Measurements from ENCODE around the gene SEM1. TPM values are rescaled to one million over a fixed set of nuclear protein-coding genes. Genes with fewer than 3 reads are reported as not detected.
A peak's percentile ranks its signal among the peaks of the same experiment; 100 is the strongest.
"Not testable (repeated sequence)": the region's sequence is repeated elsewhere in the genome, so short reads cannot be mapped to it uniquely, and the experiment has no call there.

SEM1 gene
- total RNA-seq = 10 to 100 TPM; 15.2 to 39.2 (median 37.5) TPM

- WGBS, 2 donors (ENCODE audit: low coverage in 1 of 2) = 0 to 1% methylated on average over 18 to 28 of the region's 46 CpGs
- H3K36me3 ChIP-seq = peaks cover 0 to 8% of the 10 kb centered on the region in 2 donors
- no peaks in the 10 kb centered on the region for H3K9me3 ChIP-seq
- peak within 1 kb of the TSS; percentile 71 to 95 for H3K4me3 ChIP-seq
- peak; percentile 97 for ATAC-seq
- peaks cover 3% of the 10 kb centered on the region for H3K27me3 ChIP-seq
- peaks cover 0 to 37% (median 10%) of the 10 kb centered on the region in 3 donors for H3K4me1 ChIP-seq
- TF ChIP-seq POLR2AphosphoS5 (IDR thresholded peaks at IDR 0.05) = peak; percentile 58
- no peak for TF ChIP-seq EP300 (IDR thresholded peaks at IDR 0.05)
- TF ChIP-seq CTCF (IDR thresholded peaks at IDR 0.05) = peak in 1 of 4 experiments; percentile 12
- H3K27ac ChIP-seq = peak within 1 kb of the TSS; percentile 69 to 93 (median 86)
These were observed at the start of gene SEM1 for GRCh38 chr7:96709381-96710228. Gene SEM1 (minus strand): TSS chr7:96709846. CDS start chr7:96709763, 83 bp downstream.

- not testable (repeated sequence) for H3K4me3 ChIP-seq, H3K4me1 ChIP-seq, H3K27ac ChIP-seq, H3K36me3 ChIP-seq, H3K27me3 ChIP-seq, ATAC-seq
- peaks cover 0 to 13% (median 0%) of the 10 kb centered on the region in 3 donors for H3K9me3 ChIP-seq
- WGBS, 2 donors (ENCODE audit: low coverage in 1 of 2) = 82 to 88% methylated on average over 1 of the region's 1 CpG
These were observed 48.2 kb upstream of the SEM1 start for GRCh38 chr7:96757880-96758279.

GRCh38 chr7:96747418-96747940 is 37.8 kb upstream of the SEM1 start:
- peaks cover 3% of the 10 kb centered on the region for H3K27me3 ChIP-seq
- ATAC-seq = no peak
- WGBS, 2 donors (ENCODE audit: low coverage in 1 of 2) = 65 to 88% methylated on average over 1 to 2 of the region's 2 CpGs
- TF ChIP-seq CTCF (IDR thresholded peaks at IDR 0.05) = no peak
- TF ChIP-seq POLR2AphosphoS5 (IDR thresholded peaks at IDR 0.05) = no peak
- TF ChIP-seq POLR2A (IDR thresholded peaks at IDR 0.05) = no peak
- no peak for TF ChIP-seq EP300 (IDR thresholded peaks at IDR 0.05)
- H3K4me1 ChIP-seq = no peaks in the 10 kb centered on the region
- no peak overlapping the region for H3K4me3 ChIP-seq
- no peaks in the 10 kb centered on the region for H3K36me3 ChIP-seq
- no peaks in the 10 kb centered on the region for H3K9me3 ChIP-seq
- H3K27ac ChIP-seq = no peak overlapping the region

- Histone ChIP-seq H3K4me1 (no peaks in the 10 kb centered on the region), H3K9me3 (no peaks in the 10 kb centered on the region), H3K36me3 (no peaks in the 10 kb centered on the region), H3K27ac (no peak overlapping the region), H3K4me3 (no peak overlapping the region), H3K27me3 (peaks cover 29% of the 10 kb centered on the region)
- TF ChIP-seq POLR2A (IDR thresholded peaks at IDR 0.05) = no peak
- TF ChIP-seq POLR2AphosphoS5 (IDR thresholded peaks at IDR 0.05) = no peak
- no peak for TF ChIP-seq EP300 (IDR thresholded peaks at IDR 0.05)
- no peak for TF ChIP-seq CTCF (IDR thresholded peaks at IDR 0.05)
- 20 to 25% methylated on average over 3 to 4 of the region's 4 CpGs for WGBS, 2 donors (ENCODE audit: low coverage in 1 of 2)
- no peak for ATAC-seq
These were observed 30.5 kb upstream of the SEM1 start for GRCh38 chr7:96740130-96740529.

- 17 to 38% methylated on average over 1 of the region's 1 CpG for WGBS, 2 donors (ENCODE audit: low coverage in 1 of 2)
These were observed 30.0 kb upstream of the SEM1 start for GRCh38 chr7:96739609-96740008.

More at GRCh38 chr7:96739609-96740008, 30.0 kb upstream of the SEM1 start:
- no peaks in the 10 kb centered on the region for H3K4me1 ChIP-seq
- TF ChIP-seq POLR2A (IDR thresholded peaks at IDR 0.05) (no peak), CTCF (IDR thresholded peaks at IDR 0.05) (no peak), EP300 (IDR thresholded peaks at IDR 0.05) (no peak), POLR2AphosphoS5 (IDR thresholded peaks at IDR 0.05) (no peak)
- H3K9me3 ChIP-seq = no peaks in the 10 kb centered on the region
- H3K27me3 ChIP-seq = peaks cover 29% of the 10 kb centered on the region
- no peak for ATAC-seq
- no peak overlapping the region for H3K27ac ChIP-seq
- H3K36me3 ChIP-seq = no peaks in the 10 kb centered on the region
- no peak overlapping the region for H3K4me3 ChIP-seq

Measured in gastroesophageal sphincter (tissue), 4 donors.